ENCODE data around the gene CCDC33. TPM values are rescaled to one million over a fixed set of nuclear protein-coding genes. Genes with fewer than 3 reads are reported as not detected.

The CCDC33 gene
- total and polyA plus RNA-seq, 10 of the 15 experiments (the other 5 are each of a cell fraction or from before 2014, with no cell fraction given) = 0.57 to 5.8 (median 4.3) TPM

- TF ChIP-seq USF1 (IDR thresholded peaks at IDR 0.05; ENCODE audit: borderline replicate concordance, extremely low read length, insufficient read depth, low read depth, low read length) = no peak
These were observed 133.6 kb downstream of the CCDC33 start (continued) for GRCh38 chr15:74369756-74370155.

- intact Hi-C loops (cut with micrococcal nuclease; ENCODE audit: unreplicated experiment) = no loop called here
- Histone ChIP-seq H2AFZ (ENCODE audit: control insufficient read depth, low read depth, low read length) (no peak overlapping the region), H3K9me3 (replicated peaks; ENCODE audit: control insufficient read depth, insufficient read depth, low read length) (no peaks in the 10 kb centered on the region), H3K4me2 (ENCODE audit: control insufficient read depth, insufficient read depth) (no peak overlapping the region), H3K36me3 (ENCODE audit: control insufficient read depth in 2 of 2, insufficient read depth in 2 of 2, low read length in 1 of 2) (no peaks in the 10 kb centered on the region), H3K79me2 (ENCODE audit: control insufficient read depth, insufficient read depth, low read length) (no peaks in the 10 kb centered on the region; the same call in 1 of the 2 replicates), H3K9ac (ENCODE audit: control insufficient read depth, insufficient read depth, low read length) (no peak overlapping the region), H3K4me1 (ENCODE audit: control insufficient read depth, insufficient read depth, low read length) (peaks cover 11% of the 10 kb centered on the region), H3K4me3 (no peak overlapping the region), H3K27ac (ENCODE audit: control insufficient read depth, insufficient read depth) (no peak overlapping the region), H3K27me3 (replicated peaks in 1 of 2; ENCODE audit: control insufficient read depth in 2 of 2, insufficient read depth in 2 of 2, low read length in 1 of 2) (peaks cover 1 to 3% of the 10 kb centered on the region in 2 experiments; a peak in 3 of 4 replicates), H4K20me1 (ENCODE audit: control insufficient read depth, insufficient read depth) (no peaks in the 10 kb centered on the region)
- ATAC-seq = no peak
- no peak for DNase-seq (ENCODE audit: low read depth, low spot score)
- WGBS (ENCODE audit: insufficient coverage, insufficient replicate concordance, low lambda C conversion rate, missing lambda C conversion rate) = 53% methylated on average over 5 of the region's 5 CpGs
- ChIA-PET POLR2A (no interaction called here), RAD21 (ENCODE audit: unreplicated experiment) (no interaction called here), SMC1A (ENCODE audit: uncharacterized antibody, unreplicated experiment) (interaction anchor here (21.3 kb wide), 1 partner anchor 67 kb away, joined by 544 read pairs; the partner anchor contains the start of gene SEMA7A), CTCF (interaction anchor here (3.8 to 21.7 kb wide), 3 partner anchors 67 to 262 kb away, joined by 27 to 655 read pairs (median 41); partner anchors contain the start of gene SEMA7A)
- no peak for FAIRE-seq
- TF ChIP-seq TCF3 (IDR thresholded peaks at IDR 0.05; ENCODE audit: borderline replicate concordance, insufficient read depth, low read depth, low read length) = no peak
- no peak for TF ChIP-seq EGR1 (IDR thresholded peaks at IDR 0.05; ENCODE audit: borderline replicate concordance in 1 of 2, low read depth in 2 of 2, low read length in 2 of 2)
- no peak for TF ChIP-seq ELK1 (IDR thresholded peaks at IDR 0.05; ENCODE audit: low read depth, low read length)
- no peak for TF ChIP-seq HCFC1 (IDR thresholded peaks at IDR 0.05; ENCODE audit: low read length)
- TF ChIP-seq ZNF384 (IDR thresholded peaks at IDR 0.05; ENCODE audit: borderline replicate concordance, low read depth, low read length) = no peak
- no peak for TF ChIP-seq CBX5 (IDR thresholded peaks at IDR 0.05; ENCODE audit: low read depth)
- no peak for TF ChIP-seq TAF1 (IDR thresholded peaks at IDR 0.05; ENCODE audit: borderline replicate concordance, low read depth, low read length)
- TF ChIP-seq POLR2AphosphoS2 (IDR thresholded peaks at IDR 0.05; ENCODE audit: low read depth, low read length) = no peak
- no peak for TF ChIP-seq RAD21 (IDR thresholded peaks at IDR 0.05; ENCODE audit: insufficient read depth, low read depth, low read length)
- no peak for TF ChIP-seq PBX3 (IDR thresholded peaks at IDR 0.05; ENCODE audit: insufficient replicate concordance, low read depth, low read length)
- TF ChIP-seq FOS (IDR thresholded peaks at IDR 0.05; ENCODE audit: borderline replicate concordance, extremely low read depth, insufficient read length) = no peak
- no peak for TF ChIP-seq IRF3 (IDR thresholded peaks at IDR 0.05)
- in situ Hi-C loops (cut with MboI) = no loop called here
- BruUV-seq (replicated peaks) = no TSS peak
These were observed 134.3 kb downstream of the CCDC33 start for GRCh38 chr15:74370471-74370870.

Measured in GM12878 (cell line).